ENCODE results near the gene PSMG3. TPM values are rescaled to one million over a fixed set of nuclear protein-coding genes. Genes with fewer than 3 reads are reported as not detected.
A peak's percentile ranks its signal among the peaks of the same experiment; 100 is the strongest.

The PSMG3 gene
- total and polyA plus RNA-seq, 8 donors, result 4.9 to 71.5 (median 33.3) TPM; not detected in 1

DNA sequence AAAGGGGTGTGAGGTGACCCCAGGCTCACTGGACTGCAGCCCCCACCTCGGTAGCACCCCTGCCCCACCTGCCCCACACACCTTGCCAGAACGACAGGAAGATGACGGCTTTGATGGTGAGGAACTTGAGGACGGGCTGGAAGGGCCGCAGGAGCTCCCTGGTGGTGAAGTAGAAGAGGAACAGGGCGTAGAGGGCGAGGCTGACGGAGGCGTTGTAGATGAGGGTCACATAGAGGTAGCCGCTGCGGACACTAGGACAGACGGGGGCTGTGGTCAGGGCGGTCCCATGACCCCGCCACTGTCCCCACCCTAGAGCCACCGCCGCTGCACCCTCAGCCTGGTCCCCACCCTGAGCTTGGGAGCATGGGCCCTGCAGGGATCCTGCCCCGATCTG is 21.4 kb downstream of the PSMG3 start:
- Histone ChIP-seq H3K27me3 (no peaks in the 10 kb centered on the region), H3K9me3 (no peaks in the 10 kb centered on the region), H3K36me3 (peaks cover 0 to 57% (median 40%) of the 10 kb centered on the region in 4 donors), H3K27ac (no peak overlapping the region), H3K4me3 (no peak overlapping the region), H3K4me1 (peaks cover 4 to 20% (median 15%) of the 10 kb centered on the region in 4 donors)
- no peak for TF ChIP-seq EP300 (IDR thresholded peaks at IDR 0.05)
- no peak for TF ChIP-seq POLR2A (IDR thresholded peaks at IDR 0.05)
- TF ChIP-seq, protein P1, sequence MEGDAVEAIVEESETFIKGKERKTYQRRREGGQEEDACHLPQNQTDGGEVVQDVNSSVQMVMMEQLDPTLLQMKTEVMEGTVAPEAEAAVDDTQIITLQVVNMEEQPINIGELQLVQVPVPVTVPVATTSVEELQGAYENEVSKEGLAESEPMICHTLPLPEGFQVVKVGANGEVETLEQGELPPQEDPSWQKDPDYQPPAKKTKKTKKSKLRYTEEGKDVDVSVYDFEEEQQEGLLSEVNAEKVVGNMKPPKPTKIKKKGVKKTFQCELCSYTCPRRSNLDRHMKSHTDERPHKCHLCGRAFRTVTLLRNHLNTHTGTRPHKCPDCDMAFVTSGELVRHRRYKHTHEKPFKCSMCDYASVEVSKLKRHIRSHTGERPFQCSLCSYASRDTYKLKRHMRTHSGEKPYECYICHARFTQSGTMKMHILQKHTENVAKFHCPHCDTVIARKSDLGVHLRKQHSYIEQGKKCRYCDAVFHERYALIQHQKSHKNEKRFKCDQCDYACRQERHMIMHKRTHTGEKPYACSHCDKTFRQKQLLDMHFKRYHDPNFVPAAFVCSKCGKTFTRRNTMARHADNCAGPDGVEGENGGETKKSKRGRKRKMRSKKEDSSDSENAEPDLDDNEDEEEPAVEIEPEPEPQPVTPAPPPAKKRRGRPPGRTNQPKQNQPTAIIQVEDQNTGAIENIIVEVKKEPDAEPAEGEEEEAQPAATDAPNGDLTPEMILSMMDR (IDR thresholded peaks at IDR 0.05), result no peak
- TF ChIP-seq POLR2AphosphoS5 (IDR thresholded peaks at IDR 0.05), result no peak
- intact Hi-C loops (cut with DNase I; ENCODE audit: low total_unique reads), result no loop called here
- 71 to 83% (median 76%) methylated on average over 17 of the region's 17 CpGs for WGBS, 5 donors
- no peak for DNase-seq

DNA sequence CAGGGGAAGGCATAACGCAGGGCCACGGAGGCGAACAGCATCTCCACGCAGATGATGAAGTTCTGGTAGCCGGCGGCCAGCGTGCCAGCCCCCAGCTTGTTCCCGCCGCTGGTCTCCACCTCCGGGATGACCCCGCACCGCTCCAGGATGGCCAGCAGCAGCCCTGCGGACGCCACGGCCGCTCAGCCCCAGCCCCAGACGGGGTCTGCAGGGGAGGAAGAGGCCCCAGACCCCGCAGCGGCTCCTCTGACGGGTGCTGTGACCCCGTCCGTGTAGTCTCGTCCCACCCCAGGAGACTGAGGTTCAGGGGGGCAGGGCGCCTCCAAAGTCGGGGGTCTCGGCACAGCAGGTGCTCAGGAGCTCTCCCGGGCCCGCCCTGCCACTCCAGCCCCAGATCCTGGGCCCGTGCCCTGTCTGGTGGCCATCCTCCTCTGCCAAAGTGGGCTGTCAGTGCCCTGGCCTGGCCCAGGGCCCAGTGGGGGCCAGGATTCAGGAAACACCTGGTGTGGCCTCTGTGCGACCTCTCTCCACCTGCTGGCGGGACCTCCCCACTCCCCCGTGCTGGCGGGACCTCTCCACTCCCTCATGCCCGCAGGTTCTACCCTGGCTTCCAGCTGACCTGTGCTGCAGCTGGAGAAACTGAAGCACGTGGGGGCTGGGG is 21.9 kb downstream of the PSMG3 start:
- intact Hi-C loops (cut with DNase I; ENCODE audit: low total_unique reads), result no loop called here
- H3K9me3 ChIP-seq, result no peaks in the 10 kb centered on the region
- H3K36me3 ChIP-seq, result peaks cover 0 to 62% (median 45%) of the 10 kb centered on the region in 4 donors
- TF ChIP-seq POLR2A (IDR thresholded peaks at IDR 0.05), result no peak
- TF ChIP-seq, protein P1 (IDR thresholded peaks at IDR 0.05), result no peak
- TF ChIP-seq EP300 (IDR thresholded peaks at IDR 0.05), result no peak
- TF ChIP-seq POLR2AphosphoS5 (IDR thresholded peaks at IDR 0.05), result no peak
- H3K27me3 ChIP-seq, result no peaks in the 10 kb centered on the region
- H3K4me3 ChIP-seq, result no peak overlapping the region
- 76 to 85% (median 83%) methylated on average over 14 to 35 of the region's 35 CpGs for WGBS, 5 donors
- H3K4me1 ChIP-seq, result peaks cover 4 to 20% (median 15%) of the 10 kb centered on the region in 4 donors
- no peak for DNase-seq
- no peak overlapping the region for H3K27ac ChIP-seq

DNA sequence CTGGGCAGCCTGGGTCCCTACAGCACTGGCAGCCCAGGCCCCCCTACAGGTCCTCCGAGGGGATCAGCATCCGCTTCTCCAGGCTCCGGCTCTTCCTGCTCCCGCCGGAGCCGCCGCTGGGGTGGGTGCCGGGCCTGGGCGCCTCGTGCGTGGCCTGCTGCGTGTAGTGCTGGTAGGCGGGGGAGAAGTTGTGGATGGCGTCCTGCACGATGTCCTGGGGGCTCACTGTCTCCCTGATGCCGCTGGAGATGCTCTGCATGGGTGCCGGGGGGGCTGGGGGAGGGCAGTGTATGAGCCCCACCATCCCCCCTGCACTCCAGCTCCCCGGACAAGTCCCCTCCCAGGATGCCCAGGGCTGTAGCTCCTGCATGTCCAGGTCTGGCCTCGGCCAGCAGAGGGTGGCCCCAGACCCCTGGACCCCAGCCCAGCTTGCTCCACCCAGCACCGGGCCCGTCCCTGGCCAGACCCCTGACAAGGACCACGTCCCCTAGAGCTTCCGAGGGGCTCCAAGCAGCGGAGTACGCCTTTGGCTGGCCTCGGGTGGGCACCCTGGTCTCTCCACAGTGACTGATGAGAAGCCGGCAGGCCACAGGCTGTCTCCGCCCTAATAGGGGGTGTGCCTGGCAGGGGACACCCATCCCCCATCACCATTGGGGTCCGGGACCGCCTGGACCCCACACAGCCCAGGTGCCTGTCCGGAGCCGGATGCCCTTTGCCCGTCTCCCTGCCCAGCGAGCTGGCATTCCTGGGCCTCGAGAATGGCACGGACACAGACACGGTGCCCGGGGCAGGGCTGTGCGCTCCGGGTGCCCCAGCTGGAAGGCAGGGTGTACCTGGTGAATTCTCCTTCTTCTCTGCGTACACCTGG is 22.7 kb downstream of the PSMG3 start:
- no peak for DNase-seq
- peaks cover 4 to 20% (median 15%) of the 10 kb centered on the region in 4 donors for H3K4me1 ChIP-seq
- intact Hi-C loops (cut with DNase I; ENCODE audit: low total_unique reads), result no loop called here
- peaks cover 4 to 70% (median 53%) of the 10 kb centered on the region in 4 donors for H3K36me3 ChIP-seq
- H3K9me3 ChIP-seq, result no peaks in the 10 kb centered on the region
- 86 to 94% (median 91%) methylated on average over 18 to 41 of the region's 41 CpGs for WGBS, 5 donors
- no peaks in the 10 kb centered on the region for H3K27me3 ChIP-seq
- TF ChIP-seq POLR2AphosphoS5 (IDR thresholded peaks at IDR 0.05), result no peak
- no peak for TF ChIP-seq POLR2A (IDR thresholded peaks at IDR 0.05)
- TF ChIP-seq, protein P1 (IDR thresholded peaks at IDR 0.05), result no peak
- no peak for TF ChIP-seq EP300 (IDR thresholded peaks at IDR 0.05)
- H3K4me3 ChIP-seq, result no peak overlapping the region
- H3K27ac ChIP-seq, result no peak overlapping the region

DNA sequence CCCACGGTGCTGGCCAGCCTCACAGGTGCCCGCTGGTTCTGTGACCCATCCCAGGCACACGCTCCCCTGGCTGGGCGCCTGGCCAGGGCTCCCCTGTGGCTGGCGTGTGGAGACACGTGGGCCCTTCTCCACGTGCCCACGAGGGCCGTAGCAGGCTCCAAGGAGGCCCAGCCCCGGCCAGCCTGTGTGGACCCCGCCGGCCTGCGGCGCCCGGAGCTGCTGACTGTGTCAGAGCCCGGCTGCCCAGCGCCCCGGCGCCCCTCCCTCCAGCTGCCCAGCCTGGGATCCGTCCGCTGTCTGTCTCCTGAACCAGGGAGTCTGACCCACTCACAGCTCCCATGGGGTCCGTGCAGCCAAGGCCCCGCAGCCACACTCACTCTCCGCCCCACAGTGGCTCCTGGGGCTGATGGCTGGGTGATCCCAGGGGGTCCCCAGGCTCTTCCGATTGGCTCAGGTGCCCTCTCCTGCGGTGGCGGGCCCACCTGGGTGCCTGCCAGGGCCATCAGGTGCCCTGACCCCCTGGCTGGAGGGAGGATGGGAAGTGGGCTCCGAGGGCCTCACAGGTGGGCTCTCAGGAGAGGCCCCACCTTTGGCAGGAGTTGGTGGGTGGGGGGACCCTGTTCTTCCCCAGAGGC is 23.4 kb downstream of the PSMG3 start:
- Histone ChIP-seq H3K27me3 (no peaks in the 10 kb centered on the region), H3K27ac (peak overlapping the region in 3 of 5 donors; percentile 2 to 46 (median 26)), H3K4me3 (no peak overlapping the region), H3K9me3 (no peaks in the 10 kb centered on the region), H3K4me1 (peaks cover 4 to 20% (median 15%) of the 10 kb centered on the region in 4 donors), H3K36me3 (peaks cover 12 to 77% (median 60%) of the 10 kb centered on the region in 4 donors)
- TF ChIP-seq, protein P1 (IDR thresholded peaks at IDR 0.05), result no peak
- TF ChIP-seq EP300 (IDR thresholded peaks at IDR 0.05) (no peak), POLR2AphosphoS5 (IDR thresholded peaks at IDR 0.05) (no peak), POLR2A (IDR thresholded peaks at IDR 0.05) (no peak)
- intact Hi-C loops (cut with DNase I; ENCODE audit: low total_unique reads), result no loop called here
- no peak for DNase-seq
- 72 to 83% (median 78%) methylated on average over 7 to 28 of the region's 28 CpGs for WGBS, 5 donors
